ENCODE results near the gene ITGA3. TPM values are rescaled to one million over a fixed set of nuclear protein-coding genes. Genes with fewer than 3 reads are reported as not detected.

The ITGA3 gene
- total RNA-seq, 4 donors from 2014 or later: 145 to 246 (median 172) TPM

GRCh38 chr17:50044483-50044882, 11.4 kb upstream of the ITGA3 start:
- no peaks in the 10 kb centered on the region for H3K27me3 ChIP-seq
- DNase-seq: no peak
- no peak overlapping the region for H3K4me3 ChIP-seq (replicated peaks in 1 of 3)
- intact Hi-C loops (cut with DNase I): no loop called here
- peaks cover 8 to 39% of the 10 kb centered on the region in 2 donors for H3K4me1 ChIP-seq
- no peaks in the 10 kb centered on the region for H3K9me3 ChIP-seq
- no peak overlapping the region for H3K27ac ChIP-seq
- H3K36me3 ChIP-seq: no peaks in the 10 kb centered on the region
- WGBS, 2 donors: 80 to 95% methylated on average over 3 to 5 of the region's 5 CpGs
- TF ChIP-seq POLR2A (IDR thresholded peaks at IDR 0.05): no peak
- TF ChIP-seq, protein P1, sequence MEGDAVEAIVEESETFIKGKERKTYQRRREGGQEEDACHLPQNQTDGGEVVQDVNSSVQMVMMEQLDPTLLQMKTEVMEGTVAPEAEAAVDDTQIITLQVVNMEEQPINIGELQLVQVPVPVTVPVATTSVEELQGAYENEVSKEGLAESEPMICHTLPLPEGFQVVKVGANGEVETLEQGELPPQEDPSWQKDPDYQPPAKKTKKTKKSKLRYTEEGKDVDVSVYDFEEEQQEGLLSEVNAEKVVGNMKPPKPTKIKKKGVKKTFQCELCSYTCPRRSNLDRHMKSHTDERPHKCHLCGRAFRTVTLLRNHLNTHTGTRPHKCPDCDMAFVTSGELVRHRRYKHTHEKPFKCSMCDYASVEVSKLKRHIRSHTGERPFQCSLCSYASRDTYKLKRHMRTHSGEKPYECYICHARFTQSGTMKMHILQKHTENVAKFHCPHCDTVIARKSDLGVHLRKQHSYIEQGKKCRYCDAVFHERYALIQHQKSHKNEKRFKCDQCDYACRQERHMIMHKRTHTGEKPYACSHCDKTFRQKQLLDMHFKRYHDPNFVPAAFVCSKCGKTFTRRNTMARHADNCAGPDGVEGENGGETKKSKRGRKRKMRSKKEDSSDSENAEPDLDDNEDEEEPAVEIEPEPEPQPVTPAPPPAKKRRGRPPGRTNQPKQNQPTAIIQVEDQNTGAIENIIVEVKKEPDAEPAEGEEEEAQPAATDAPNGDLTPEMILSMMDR (IDR thresholded peaks at IDR 0.05): no peak

DNA sequence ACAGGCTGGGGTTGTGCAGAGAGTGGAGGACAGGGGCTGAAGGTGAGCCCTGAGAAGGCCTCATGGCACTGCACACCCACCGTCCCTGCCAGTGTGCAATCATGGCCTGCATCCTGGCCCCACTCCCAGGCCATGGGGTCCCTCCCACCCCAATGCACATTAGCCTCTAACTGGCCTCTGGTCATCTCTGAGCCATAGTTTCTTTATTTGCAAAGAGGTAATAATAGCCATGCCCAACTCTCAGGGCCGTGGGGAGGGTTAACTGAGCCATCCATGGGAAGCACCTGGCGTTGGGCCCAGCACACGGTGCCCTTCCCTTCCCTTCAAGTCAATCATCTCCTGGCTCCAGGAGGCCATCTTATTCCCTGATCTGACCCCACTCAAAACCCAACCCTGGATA, 10.8 kb upstream of the ITGA3 start:
- Histone ChIP-seq H3K27ac (no peak overlapping the region), H3K9me3 (no peaks in the 10 kb centered on the region), H3K36me3 (no peaks in the 10 kb centered on the region), H3K4me3 (replicated peaks in 1 of 3) (no peak overlapping the region), H3K27me3 (no peaks in the 10 kb centered on the region), H3K4me1 (peaks cover 8 to 39% of the 10 kb centered on the region in 2 donors)
- 47 to 50% methylated on average over 2 to 4 of the region's 4 CpGs for WGBS, 2 donors
- no peak for DNase-seq
- TF ChIP-seq, protein P1 (IDR thresholded peaks at IDR 0.05): no peak
- intact Hi-C loops (cut with DNase I): no loop called here

DNA sequence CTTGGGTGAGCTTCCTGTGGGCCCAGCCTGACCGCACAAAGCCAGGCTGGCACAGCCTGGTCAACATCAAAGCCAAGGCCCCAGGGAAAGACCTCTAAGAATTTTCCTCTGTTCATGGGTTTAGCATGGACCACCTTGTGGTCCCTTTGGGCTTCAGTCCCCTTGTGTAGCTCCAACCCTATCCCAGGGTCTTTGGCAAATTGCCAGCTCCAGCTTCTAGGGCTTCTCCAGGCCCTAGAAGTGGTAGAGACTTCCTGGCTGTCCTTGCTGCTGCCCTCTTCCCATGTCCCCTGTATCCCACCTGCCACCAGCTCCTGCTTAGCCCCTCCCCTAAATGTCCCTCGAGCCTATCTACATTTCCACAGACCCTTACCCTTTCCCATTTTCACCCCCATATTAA, 9.7 kb upstream of the ITGA3 start:
- Histone ChIP-seq H3K27ac (no peak overlapping the region), H3K9me3 (no peaks in the 10 kb centered on the region), H3K4me1 (peaks cover 8 to 45% of the 10 kb centered on the region in 2 donors), H3K4me3 (replicated peaks in 1 of 3) (no peak overlapping the region), H3K36me3 (no peaks in the 10 kb centered on the region), H3K27me3 (no peaks in the 10 kb centered on the region)
- intact Hi-C loops (cut with DNase I): no loop called here
- TF ChIP-seq, protein P1 (IDR thresholded peaks at IDR 0.05): no peak
- TF ChIP-seq POLR2A (IDR thresholded peaks at IDR 0.05): no peak
- DNase-seq: no peak
- 76 to 79% methylated on average over 2 of the region's 2 CpGs for WGBS, 2 donors

- no peaks in the 10 kb centered on the region for H3K27me3 ChIP-seq
- peaks cover 8 to 49% of the 10 kb centered on the region in 2 donors for H3K4me1 ChIP-seq
- H3K4me3 ChIP-seq (replicated peaks in 1 of 3): no peak overlapping the region
- intact Hi-C loops (cut with DNase I): no loop called here
- no peak for DNase-seq
- no peaks in the 10 kb centered on the region for H3K36me3 ChIP-seq
- TF ChIP-seq POLR2A (IDR thresholded peaks at IDR 0.05): no peak
- TF ChIP-seq, protein P1 (IDR thresholded peaks at IDR 0.05): no peak
- 77 to 87% methylated on average over 4 to 6 of the region's 6 CpGs for WGBS, 2 donors
- H3K9me3 ChIP-seq: no peaks in the 10 kb centered on the region
- no peak overlapping the region for H3K27ac ChIP-seq
Observed at GRCh38 chr17:50046667-50047066, 9.2 kb upstream of the ITGA3 start.

GRCh38 chr17:50047083-50047482, 8.8 kb upstream of the ITGA3 start:
- H3K4me1 ChIP-seq: peaks cover 8 to 50% of the 10 kb centered on the region in 2 donors
- TF ChIP-seq, protein P1 (IDR thresholded peaks at IDR 0.05): no peak
- TF ChIP-seq POLR2A (IDR thresholded peaks at IDR 0.05): no peak
- no peaks in the 10 kb centered on the region for H3K9me3 ChIP-seq
- no peaks in the 10 kb centered on the region for H3K27me3 ChIP-seq
- no peak for DNase-seq
- peak overlapping the region in 2 of 3 donors; percentile 6 to 51 for H3K27ac ChIP-seq
- intact Hi-C loops (cut with DNase I): no loop called here
- WGBS, 2 donors: 81 to 87% methylated on average over 6 of the region's 6 CpGs
- no peaks in the 10 kb centered on the region for H3K36me3 ChIP-seq
- no peak overlapping the region for H3K4me3 ChIP-seq (replicated peaks in 1 of 3)

Measured in thyroid gland (tissue), 4 donors.